ENCODE results near the gene AS3MT. TPM values are rescaled to one million over a fixed set of nuclear protein-coding genes. Genes with fewer than 3 reads are reported as not detected.
"Not testable (repeated sequence)": the region's sequence is repeated elsewhere in the genome, so short reads cannot be mapped to it uniquely, and the experiment has no call there.

AS3MT gene
- polyA plus RNA-seq, 2 of the 4 experiments (the other 2 are of a cell fraction) = 10.7 to 10.8 TPM

- TF ChIP-seq, protein P1, sequence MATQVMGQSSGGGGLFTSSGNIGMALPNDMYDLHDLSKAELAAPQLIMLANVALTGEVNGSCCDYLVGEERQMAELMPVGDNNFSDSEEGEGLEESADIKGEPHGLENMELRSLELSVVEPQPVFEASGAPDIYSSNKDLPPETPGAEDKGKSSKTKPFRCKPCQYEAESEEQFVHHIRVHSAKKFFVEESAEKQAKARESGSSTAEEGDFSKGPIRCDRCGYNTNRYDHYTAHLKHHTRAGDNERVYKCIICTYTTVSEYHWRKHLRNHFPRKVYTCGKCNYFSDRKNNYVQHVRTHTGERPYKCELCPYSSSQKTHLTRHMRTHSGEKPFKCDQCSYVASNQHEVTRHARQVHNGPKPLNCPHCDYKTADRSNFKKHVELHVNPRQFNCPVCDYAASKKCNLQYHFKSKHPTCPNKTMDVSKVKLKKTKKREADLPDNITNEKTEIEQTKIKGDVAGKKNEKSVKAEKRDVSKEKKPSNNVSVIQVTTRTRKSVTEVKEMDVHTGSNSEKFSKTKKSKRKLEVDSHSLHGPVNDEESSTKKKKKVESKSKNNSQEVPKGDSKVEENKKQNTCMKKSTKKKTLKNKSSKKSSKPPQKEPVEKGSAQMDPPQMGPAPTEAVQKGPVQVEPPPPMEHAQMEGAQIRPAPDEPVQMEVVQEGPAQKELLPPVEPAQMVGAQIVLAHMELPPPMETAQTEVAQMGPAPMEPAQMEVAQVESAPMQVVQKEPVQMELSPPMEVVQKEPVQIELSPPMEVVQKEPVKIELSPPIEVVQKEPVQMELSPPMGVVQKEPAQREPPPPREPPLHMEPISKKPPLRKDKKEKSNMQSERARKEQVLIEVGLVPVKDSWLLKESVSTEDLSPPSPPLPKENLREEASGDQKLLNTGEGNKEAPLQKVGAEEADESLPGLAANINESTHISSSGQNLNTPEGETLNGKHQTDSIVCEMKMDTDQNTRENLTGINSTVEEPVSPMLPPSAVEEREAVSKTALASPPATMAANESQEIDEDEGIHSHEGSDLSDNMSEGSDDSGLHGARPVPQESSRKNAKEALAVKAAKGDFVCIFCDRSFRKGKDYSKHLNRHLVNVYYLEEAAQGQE (IDR thresholded peaks at IDR 0.05) = no peak
- TF ChIP-seq SMC3 (IDR thresholded peaks at IDR 0.05) (peak; percentile 86), RARB (CRISPR knock-in tag; IDR thresholded peaks at IDR 0.05) (no peak), HDAC2 (IDR thresholded peaks at IDR 0.05) (no peak), NPAS2 (CRISPR knock-in tag; IDR thresholded peaks at IDR 0.05; ENCODE audit: borderline replicate concordance) (no peak), HMGXB4 (CRISPR knock-in tag; IDR thresholded peaks at IDR 0.05; ENCODE audit: borderline replicate concordance) (no peak)
Measured at GRCh38 chr10:102835007-102835482, 34.2 kb upstream of the AS3MT start (continued).

DNA sequence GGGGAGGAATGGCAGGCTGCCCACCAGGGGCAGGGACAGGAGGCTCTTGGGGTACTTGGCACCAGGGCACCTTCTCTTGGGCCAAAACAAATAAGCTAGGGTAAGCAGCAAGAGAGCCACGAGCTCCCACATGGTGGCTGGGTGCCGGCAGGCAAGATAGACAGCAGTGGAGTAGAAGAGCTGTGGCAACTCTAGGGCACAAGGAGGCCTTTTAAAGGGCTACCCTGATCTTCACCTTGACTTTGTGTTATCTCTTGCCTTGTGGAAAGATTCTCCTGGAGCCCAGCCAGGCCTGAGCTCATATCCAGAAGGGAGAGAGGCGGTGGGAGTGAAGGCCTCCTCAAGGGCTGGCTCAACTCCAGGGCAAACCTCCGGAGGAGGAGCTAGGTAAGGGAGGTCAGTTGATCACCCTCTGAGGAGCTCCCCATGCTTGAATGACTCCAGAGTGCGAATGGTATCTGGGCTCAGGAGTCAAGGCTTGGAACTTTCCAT, 32.0 kb upstream of the AS3MT start, which contains the start of gene CYP17A1:
Gene CYP17A1 (minus strand): TSS at position 184 of the 492 bp plus-strand sequence. CDS start 52 bp downstream, at position 132.
- H3K9me3 ChIP-seq = no peaks in the 10 kb centered on the region
- H3K4me3 ChIP-seq = no peak within 1 kb of the TSS
- FAIRE-seq = no peak
- no peak within 1 kb of the TSS for H3K27ac ChIP-seq
- WGBS (ENCODE audit: missing lambda C conversion rate) = 46% methylated on average over 5 of the region's 5 CpGs
- no peaks in the 10 kb centered on the region for H3K4me1 ChIP-seq
- DNase-seq (ENCODE audit: low read depth in 1 of 2, low spot score in 1 of 2) = no peak
- POLR2A ChIA-PET = no interaction called here
- CTCF ChIA-PET = interaction anchor here (0.6 to 13.2 kb wide), 9 partner anchors 10 to 647 kb away, joined by 3 to 242 read pairs (median 10); partner anchors contain the start of gene CNNM2
- H3K4me2 ChIP-seq = no peak within 1 kb of the TSS
- TF ChIP-seq EHF (CRISPR knock-in tag; IDR thresholded peaks at IDR 0.05) (no peak), MYC (IDR thresholded peaks at IDR 0.05; ENCODE audit: borderline replicate concordance, low read length) (no peak)
- ATAC-seq = no peak

GRCh38 chr10:102838276-102838927, 30.9 kb upstream of the AS3MT start:
- POLR2A ChIA-PET; H3K4me1 ChIP-seq; ATAC-seq; H3K9me3 ChIP-seq; H3K4me2 ChIP-seq; H3K4me3 ChIP-seq; FAIRE-seq; H3K27ac ChIP-seq; DNase-seq (ENCODE audit: low read depth in 1 of 2, low spot score in 1 of 2): not testable (repeated sequence)
- CTCF ChIA-PET = interaction anchor here (7.0 to 13.2 kb wide), 2 partner anchors 16 to 61 kb away, joined by 58 to 242 read pairs; no protein-coding TSS in a partner anchor
- 60% methylated on average over 9 of the region's 9 CpGs for WGBS (ENCODE audit: missing lambda C conversion rate)

DNA sequence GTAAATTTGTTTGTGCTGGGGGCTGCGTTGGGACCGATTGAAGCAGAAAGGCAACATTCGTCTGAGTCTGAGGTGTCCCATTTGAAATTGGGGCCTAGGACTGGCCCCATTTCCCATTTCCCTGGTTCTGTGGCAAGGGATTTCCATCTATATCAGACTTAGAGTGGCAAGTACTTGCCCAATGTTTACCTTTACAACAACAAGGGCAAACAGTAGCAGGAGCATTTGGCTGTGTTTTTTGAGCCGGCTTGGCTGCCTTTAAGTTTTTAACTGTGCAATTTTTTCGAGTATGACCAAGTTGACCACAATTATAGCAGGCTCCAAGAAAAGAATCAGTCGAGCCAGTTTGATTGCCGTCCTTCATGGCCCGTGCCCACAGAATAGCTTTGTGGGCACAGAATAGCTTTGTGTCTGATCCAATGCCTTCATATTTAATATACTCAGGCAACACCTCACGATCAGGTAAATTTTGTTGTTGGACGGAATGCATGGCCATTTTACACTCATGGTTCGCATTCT, 27.4 kb upstream of the AS3MT start:
- TF ChIP-seq FOSB (CRISPR knock-in tag; IDR thresholded peaks at IDR 0.05) (no peak), NR3C1 (IDR thresholded peaks at IDR 0.05) (no peak), USF2 (IDR thresholded peaks at IDR 0.05) (no peak), JUNB (IDR thresholded peaks at IDR 0.05) (no peak)
- H3K4me3 ChIP-seq = no peak overlapping the region
- H3K9me3 ChIP-seq = no peaks in the 10 kb centered on the region
- H3K4me1 ChIP-seq = no peaks in the 10 kb centered on the region
- H3K4me2 ChIP-seq = no peak overlapping the region
- ChIA-PET CTCF (interaction anchor here (1.4 kb wide), 1 partner anchor 9 kb away, joined by 4 read pairs; no protein-coding TSS in a partner anchor), POLR2A (no interaction called here)
- ATAC-seq = no peak
- H3K27ac ChIP-seq = no peak overlapping the region
- no peak for DNase-seq (ENCODE audit: low read depth in 1 of 2, low spot score in 1 of 2)
- FAIRE-seq = no peak
- 53% methylated on average over 11 of the region's 11 CpGs for WGBS (ENCODE audit: missing lambda C conversion rate)

Measured in A549 (cell line).